ENCODE data around the gene RNF112. TPM values are rescaled to one million over a fixed set of nuclear protein-coding genes. Genes with fewer than 3 reads are reported as not detected.

Gene RNF112
- total RNA-seq, 1 donor = under 0.01 TPM

Small RNA genes lying within 50 kb of the gene (small RNA-seq; reads per million reads assigned to genes)
- not detected for gene RF00537

Other genes with a start within 250 kb of the RNF112 start
- gene EPN2, start 173.9 kb upstream of the RNF112 start, total RNA-seq = 1.9 TPM
- gene B9D1, start 48.5 kb upstream of the RNF112 start, total RNA-seq = 4.0 TPM
- gene MAPK7, start 32.7 kb upstream of the RNF112 start, total RNA-seq = 13.7 TPM
- 3.2 TPM for gene MFAP4, start 24.0 kb upstream of the RNF112 start, total RNA-seq
- under 0.01 TPM for gene SLC47A1, start 122.6 kb downstream of the RNF112 start, total RNA-seq
- 48.7 TPM for gene ALDH3A2, start 237.5 kb downstream of the RNF112 start, total RNA-seq

All from hematopoietic multipotent progenitor cell (in vitro differentiated cells).